OCI-LY7 (cell line): ENCODE measurements around the gene IGF2BP1.

Experiments
- CTCF ChIP-seq: fragments of 200-600 bp; sonication (generic); conservative IDR thresholded peaks from 2 replicates; pipeline ENCODE4 v1.5.1; 2014; ENCODE audit warnings: mild to moderate bottlenecking, antibody characterized with exemption, low read length, moderate library complexity, mixed read lengths
- EZH2phosphoT487 ChIP-seq: fragments of 200-600 bp; sonication (generic); IDR thresholded peaks from 2 replicates; pipeline ENCODE4 v1.6.1; 2018; ENCODE audit warnings: low read depth, borderline replicate concordance, mild to moderate bottlenecking, mixed run types, antibody characterized with exemption, low read length, moderate library complexity, mixed read lengths

- TF ChIP-seq CTCF (no peak), EZH2phosphoT487 (no peak)
Observed at GRCh38 chr17:49086316-49086605, 89.1 kb downstream of the IGF2BP1 start.
